Stimulated activated naive CD4-positive, alpha-beta T cell (primary cell): ENCODE results near the gene LDLRAD3.

ENCODE experiments used
- DNase-seq, 6 experiments: peaks; one replicate each; lab custom pipeline; 2025; lab: John Stamatoyannopoulos, UW

LDLRAD3 gene

DNA sequence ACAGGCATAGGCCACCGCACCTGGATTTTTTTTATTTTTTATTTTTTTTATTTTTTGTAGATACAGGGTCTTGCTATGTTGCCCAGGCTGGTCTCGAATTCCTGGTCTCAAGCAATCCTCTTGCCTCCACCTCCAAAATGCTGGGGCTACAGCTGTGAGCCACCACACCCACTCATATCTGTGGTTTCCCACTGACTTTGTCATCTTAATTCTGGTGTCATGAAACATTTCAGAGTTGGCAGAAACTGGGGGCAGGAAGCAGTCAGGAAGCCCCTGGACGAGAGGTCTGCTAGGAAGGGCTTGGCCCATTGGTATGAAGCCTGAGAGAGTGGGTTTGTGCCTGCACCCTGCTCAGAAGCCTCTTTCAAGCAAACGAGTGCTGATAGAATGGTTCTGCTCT, 296.3 kb downstream of the LDLRAD3 start:
- DNase-seq: no peak

DNA sequence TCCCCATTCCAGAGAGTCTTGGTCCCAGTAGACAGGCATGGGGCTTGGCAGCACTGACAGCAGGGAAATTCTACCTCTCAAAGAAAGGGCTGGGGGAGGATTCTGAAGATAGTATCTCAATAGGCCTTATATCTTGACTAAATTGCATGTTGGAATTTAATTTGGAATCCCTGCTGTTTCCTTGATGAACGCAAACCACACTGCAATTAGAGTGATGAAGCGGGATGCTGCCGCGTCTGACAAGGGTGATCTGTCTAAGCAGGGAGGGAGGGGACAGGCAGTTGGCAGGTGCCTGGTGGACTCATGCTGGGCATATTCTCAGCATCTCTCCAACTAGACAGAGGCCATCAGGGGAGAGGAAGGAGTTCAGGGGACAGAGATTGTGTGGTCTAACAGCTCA, 296.9 kb downstream of the LDLRAD3 start:
- no peak for DNase-seq

GRCh38 chr11:36241497-36241896, 297.6 kb downstream of the LDLRAD3 start:
- no peak for DNase-seq

DNA sequence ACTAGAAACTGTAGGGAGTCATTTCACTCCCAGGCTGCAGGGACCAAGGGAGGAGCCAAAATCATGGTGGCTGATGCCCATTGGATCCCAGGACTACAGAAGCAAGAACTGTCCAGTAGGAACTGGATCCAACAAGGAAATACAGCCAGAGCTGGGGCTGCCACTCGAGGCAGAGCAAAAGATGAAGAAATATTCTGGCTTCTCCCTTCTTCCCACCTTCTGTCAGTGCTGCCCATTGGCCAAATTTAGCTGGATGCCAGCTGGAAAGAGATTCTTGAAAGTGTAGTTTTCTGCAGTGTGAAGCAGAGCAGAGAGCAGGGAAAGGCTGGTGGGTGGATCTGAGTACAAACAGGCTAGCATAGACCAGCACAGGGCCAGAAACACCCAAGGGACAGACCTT, 299.8 kb downstream of the LDLRAD3 start:
- no peak for DNase-seq

- no peak for DNase-seq
Measured at GRCh38 chr11:36247493-36247892, 303.6 kb downstream of the LDLRAD3 start.

DNA sequence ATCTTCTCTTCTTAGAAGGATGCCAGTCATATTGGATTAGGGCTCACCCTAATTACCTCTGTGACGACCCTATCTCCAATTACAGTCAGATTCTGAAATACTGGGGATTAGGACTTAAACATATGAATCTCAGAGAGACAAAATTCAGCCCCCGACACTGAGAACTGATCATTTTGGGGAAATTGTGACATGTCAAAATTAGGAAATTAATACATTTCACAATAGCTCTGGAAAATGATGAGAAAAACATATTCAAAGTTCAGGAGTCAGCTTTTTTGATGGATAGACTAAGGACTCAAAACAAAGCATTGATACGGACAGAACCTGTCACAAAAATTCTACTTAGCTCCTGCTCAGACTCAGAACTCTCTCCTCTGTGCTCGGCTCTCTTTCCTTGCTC, 304.6 kb downstream of the LDLRAD3 start:
- no peak for DNase-seq

- no peak for DNase-seq
Measured at GRCh38 chr11:36249246-36249645, 305.4 kb downstream of the LDLRAD3 start.

DNA sequence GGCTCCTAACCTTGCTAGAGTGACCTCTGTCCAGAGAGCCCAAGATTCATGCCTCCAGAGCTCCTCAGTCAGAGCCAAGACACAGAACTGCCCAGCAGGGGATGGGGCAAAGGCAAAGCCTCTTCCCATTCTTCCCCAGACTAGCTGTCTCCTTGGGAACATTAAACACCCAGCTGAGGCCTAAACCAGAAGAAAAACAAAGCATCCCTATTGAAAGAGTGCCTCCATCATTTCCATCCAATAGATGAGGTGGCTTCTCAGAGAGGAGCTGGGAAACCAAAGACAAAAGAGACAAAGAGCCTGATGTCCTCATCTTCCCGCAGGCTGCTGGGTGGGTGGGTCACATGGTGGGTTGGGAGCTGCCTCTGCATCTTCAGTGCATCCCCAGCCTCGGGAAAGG, 308.0 kb downstream of the LDLRAD3 start:
- no peak for DNase-seq

DNA sequence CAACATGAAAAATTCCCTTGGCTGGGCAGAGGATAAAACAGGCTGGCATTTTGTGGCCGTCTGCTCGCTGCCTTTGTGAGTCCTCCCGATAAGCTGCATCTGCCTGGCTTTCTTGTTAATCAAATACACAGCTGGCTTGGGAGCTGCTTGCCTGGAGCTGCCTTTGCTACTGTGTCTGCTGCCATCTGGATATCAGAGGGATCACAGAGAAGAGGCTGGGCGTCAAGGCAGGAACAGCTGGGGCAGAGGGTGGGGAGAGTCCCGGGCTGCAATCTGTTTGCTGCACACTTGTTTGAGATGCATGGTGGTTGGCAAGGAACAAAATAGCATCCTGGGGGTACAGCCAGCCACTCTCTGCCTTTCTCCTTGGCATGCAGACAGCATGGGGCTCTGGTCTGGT, 309.4 kb downstream of the LDLRAD3 start:
- no peak for DNase-seq

DNA sequence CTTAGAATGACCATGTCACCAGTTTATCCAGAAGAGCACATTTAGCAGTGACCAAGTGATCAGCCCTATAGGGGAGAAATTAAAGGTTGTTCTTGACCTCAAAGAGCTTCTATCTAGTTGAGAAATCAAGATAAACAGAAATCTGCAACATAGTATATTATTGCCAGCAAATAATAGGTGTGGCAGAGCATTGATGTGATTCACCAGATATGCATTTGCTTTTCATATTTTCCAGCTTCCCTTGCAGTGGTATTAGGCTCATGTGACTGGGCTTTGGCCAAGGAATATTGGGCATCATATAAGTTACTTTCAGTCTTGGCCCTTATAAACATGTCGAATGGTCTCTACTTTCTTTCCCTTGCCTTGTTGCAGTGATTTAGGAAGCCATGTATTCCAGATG, 310.9 kb downstream of the LDLRAD3 start:
- no peak for DNase-seq

- DNase-seq: no peak
Measured at GRCh38 chr11:36257351-36257750, 313.5 kb downstream of the LDLRAD3 start.

DNA sequence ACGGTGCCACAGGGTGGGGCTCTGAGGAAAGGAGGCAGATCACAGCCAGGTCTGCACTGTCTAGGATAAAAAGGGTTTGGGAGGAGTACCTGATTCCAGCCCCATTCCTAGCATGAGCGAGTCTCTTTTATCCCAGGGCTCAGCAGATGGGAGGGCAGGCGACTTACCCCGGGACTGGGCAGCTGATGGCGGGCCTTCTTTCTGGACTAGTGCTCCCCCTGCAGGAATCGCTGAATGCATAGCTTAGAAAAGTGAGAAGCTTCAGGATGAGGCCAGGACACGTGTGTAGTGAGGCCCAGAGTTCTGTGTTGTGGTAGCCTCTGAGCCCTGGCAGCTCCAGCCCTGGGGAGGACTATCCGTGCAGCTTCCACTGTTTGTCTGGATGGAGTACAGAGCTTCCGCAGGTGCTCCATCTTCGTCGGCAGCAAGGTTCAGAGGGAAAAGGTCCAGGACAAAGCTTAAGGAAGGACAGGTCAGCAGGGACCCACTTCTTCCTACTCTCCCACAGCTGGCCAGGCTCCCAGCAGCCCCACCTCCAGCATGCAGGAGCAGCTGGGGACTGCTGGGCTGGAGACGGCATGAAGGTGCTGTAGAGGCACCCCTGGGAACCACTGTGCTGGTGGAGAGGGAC, 315.0 kb downstream of the LDLRAD3 start:
- DNase-seq: peak in 1 of 6 experiments; percentile 4

DNA sequence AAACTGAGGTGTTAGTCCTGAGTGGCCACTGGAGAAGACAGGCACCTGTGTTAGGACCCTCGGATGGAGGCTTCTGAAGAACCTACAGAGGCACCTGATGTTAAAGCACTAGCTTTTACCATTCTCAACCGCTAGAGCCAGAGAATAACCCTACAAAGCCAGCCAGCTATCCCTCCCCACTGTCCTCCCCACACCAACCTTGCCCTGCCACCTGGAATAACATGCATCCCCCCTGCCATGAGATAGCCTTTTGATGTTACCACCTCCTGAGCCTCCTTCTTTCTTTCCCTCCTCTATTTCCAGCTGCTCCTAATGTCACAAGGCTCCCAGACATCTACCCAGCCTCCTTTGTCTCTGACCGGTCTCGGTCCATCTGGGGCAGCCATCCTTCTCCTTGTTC, 317.2 kb downstream of the LDLRAD3 start:
- DNase-seq: no peak

DNA sequence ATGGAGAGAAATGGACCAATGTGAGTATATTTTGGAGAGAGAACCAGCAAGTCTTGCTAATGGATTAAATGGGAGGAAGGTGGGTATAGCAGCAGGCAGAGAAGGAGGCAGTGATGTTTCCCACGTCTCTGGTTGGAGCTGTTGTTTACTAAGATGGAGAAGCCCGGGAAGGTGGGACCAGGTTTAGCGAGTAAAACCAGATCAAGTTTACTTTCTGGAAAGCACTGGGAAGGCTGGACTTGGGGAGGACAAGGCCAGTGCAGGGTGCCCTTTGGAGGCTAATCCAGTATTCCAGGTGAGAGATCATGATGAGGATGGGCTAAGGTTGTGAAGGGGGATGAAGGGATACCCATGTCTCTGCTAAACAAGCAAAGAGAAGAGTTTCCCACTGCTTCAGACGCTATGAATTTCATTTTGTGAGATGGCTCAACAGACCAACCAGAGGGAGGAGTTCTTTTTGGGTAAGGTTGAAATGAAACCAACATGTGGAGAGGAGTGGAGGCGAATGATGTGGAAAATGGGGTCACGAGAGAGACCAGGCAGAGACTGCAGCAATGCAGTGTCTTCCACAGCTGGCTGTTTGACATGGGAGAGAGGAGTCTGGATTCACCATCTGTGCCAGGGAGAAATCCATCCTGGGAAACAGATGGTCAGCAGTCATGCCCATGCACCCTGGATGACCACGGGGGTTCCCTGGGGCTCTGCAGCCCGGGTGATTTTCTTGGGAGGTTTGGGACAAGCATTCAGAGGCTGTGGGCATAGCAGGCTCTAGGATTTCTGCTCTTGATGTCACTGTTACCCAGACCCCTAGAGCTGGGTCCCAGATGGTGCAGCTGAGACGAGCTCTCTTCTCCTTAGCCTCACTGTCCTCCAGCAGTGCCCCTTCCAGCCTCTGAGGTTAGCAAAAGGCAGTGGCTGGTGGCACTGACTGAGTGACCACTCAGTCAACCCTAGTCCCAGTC, 320.4 kb downstream of the LDLRAD3 start:
- no peak for DNase-seq

DNA sequence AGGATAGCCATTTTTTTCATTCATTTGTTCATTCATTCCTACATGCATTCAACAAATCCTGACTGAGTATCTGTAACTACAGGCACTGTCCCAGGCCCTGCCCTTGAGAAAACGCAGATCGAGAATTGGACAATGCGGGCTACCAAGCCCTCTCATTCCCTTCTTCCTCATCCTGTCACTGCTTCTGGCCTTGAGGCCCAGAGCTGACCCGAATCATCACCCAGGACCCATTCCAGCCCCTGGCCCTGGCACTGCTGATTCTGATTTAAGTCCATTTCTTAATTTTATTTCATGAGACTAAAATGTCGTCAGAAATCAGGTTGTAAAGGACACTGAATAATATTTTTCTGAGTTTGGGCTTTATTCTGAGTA, 321.1 kb downstream of the LDLRAD3 start:
- no peak for DNase-seq

DNA sequence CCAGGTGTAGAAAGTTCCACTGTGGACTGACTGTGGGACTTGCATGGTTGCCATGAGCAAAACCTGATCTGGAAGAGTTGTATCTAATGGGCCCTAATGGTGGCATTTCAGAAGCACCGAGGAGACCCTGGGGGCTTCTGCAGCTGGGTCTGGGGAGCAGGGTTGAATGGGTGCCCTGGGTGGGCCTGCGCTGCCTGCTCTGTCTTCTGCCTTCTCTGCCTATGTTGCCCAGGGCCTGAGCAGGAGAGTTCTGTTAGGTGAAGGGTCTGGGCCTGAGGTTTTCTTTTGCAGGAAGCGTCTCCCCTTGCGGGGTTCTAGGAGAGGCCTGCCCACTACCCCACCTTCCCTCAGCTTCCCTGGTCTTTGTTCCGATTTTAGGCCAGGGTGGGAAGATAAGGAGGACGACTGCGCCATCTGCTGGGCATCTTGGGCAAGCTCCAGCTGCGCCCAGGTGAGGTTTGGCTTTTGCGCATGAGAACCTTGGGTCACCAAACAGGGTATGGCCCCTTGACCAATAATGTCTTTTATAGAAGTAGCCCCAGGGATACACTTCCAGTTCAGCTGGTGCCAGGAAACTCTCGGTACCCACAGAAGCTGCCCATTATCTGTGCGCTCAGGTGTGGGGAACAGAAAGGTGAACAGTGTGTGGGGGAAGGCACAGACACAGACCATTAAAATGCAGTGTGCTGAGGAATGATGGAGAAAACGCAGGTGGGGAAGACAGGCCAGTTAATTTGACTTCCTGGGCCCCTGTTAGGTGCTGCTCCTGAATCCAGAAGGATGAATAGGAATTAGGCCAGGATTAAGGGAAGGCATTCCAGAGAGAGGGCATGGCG, 322.1 kb downstream of the LDLRAD3 start:
- peak in 5 of 6 experiments; percentile 9 to 45 (median 32) for DNase-seq

DNA sequence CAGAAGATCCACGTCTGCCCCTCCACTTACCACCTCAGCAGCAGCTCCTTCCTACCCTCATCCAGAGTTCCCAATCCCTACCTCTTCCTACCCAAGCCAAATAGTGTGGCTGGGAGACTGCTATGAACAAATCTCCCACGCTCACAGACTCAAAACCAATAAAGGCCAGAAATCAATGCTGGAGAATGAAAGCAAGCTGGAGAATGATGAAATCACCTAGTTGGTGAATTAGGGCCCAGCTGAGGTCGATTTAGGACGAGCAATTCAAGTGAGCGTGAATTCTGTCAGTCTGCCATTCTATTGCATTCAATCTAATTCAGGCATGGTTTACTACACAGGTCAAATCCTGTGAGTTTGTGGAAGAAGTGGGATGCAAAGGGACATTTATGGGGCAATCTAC, 322.9 kb downstream of the LDLRAD3 start:
- no peak for DNase-seq

DNA sequence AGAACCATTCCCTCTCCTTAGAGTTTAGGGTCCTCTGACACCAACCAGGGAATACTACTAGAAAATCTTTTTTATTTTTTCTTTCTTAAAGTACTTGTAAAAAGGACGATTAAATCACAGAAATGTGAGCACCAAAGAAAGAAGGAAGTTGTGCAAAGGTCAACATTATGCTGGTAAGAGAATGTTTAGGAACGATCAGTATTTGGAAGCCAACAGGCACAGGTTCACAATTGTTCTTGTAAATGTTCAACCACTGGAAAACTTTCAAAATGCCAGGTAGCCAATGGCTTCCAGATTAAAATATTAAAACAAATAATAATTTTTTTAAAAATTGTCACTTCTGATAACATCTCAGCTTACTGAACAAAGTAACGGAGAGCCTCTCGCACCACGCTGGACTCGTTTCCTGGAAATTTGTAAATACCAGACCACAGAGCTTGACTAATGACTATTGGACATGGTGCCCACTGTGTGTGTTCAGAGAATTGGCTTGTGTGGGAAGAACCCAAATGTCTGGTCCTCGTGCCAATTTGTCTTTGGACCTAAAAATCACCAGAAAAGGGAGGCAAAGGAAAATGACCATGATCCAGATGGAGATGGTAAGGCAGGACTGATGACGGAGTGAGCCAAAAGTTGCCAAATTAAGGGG, 324.6 kb downstream of the LDLRAD3 start:
- DNase-seq: no peak

DNA sequence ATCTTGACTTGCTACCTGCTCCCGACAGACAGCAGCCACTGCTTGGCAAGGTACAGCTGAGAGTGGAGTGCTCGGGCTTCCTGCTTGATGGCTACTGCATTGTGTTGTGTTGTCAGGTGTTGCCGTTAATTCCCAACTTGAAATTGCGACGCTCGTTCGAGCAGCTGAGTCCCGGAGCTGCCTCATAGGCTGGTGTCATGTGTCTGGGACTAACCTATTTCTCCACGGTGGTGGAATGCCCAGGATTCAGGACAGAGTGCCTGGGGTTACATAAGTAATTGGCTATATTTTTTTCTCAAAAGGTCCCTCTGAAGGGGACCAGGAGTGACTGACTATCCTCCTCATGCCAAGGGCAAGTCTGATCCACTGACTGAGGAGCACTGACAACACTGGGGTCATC, 326.8 kb downstream of the LDLRAD3 start:
- DNase-seq: no peak

DNA sequence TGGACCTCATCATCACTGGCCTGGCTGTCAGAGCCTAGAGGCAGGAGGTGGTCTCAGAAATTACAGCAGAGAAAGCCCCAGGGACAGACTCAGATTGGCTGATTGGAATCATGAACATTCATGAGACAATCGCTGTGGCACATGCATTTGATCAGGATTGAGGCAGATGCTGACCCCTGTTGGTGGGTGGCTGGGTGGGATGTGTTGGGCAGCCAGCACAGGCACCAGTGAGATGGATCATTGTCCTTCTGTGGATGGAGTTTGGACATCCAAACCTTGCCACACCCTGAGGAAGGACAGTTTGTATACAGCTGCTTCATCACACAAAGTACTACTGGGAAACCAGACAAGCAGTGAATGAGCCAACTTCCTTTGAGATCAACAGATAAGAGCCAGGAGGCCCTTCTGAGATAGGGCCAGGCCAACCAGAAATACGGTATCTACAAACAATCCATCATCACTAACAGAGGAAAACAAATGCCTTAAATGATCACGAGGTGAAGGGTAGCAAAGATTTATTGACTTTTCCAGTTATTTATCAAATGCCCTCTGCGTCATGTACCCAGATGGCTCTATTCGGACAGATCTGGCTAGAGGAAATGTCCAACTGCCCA, 328.0 kb downstream of the LDLRAD3 start:
- DNase-seq: no peak

DNA sequence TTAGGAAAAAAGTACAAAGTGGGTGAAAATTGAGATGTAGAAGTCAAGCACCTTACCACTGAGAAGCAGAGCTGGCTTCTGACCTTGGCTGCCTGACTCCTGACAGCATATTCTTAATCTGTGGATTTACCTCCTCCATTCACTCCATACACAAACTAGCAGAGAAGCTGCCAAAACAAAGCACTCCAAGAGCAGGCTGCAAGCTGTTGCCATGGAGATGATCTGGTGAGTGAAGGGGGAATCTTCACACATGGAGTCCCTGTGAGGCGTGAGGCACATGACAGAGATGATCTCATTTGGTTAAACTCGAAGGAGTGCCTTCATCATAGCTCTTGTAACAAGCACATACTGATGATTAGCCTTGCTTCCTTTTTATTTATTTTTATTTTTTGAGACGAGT, 329.2 kb downstream of the LDLRAD3 start:
- DNase-seq: no peak

DNA sequence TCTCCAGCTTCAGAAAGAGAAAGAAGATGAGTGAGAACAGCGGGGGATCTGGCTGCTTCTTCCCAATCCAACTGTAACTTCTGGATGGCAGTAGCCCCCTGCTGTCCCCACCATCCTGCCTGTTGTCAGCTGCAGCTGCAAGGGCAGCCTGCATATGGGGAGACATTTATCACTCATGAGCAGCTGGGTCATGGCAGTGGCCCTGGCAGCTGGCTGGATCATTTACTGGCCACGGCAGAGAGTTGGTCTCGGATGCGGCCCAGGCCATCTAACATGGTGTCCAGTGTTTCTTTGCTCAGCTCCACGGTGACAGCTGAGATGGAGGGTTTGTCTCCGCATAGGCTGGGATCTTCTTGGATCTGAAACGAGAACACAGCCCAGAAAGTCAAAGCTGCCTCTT, 330.6 kb downstream of the LDLRAD3 start:
- DNase-seq: no peak
